ENCODE measurements around the gene NALF2.

NALF2 gene

DNA sequence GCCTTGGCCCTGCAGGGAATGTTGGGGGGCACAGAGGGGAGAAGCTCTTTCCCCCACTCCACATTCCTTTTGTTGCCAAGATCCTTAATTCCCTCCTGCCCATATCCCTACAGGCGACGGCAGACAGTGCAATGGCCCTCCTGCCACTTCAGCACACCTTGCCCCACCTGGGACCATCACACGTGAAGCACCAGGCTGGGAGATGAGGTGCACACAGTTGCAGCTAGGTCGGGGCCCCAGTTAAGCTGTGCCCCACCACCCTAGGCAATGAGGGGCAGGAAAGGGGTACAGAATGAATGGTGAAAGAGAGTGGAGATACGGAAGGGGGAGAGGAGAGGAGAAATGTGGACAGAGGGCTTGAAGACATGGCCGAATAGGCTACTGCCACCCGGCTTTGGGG is 26.2 kb downstream of the NALF2 start:
- no peak for DNase-seq

DNA sequence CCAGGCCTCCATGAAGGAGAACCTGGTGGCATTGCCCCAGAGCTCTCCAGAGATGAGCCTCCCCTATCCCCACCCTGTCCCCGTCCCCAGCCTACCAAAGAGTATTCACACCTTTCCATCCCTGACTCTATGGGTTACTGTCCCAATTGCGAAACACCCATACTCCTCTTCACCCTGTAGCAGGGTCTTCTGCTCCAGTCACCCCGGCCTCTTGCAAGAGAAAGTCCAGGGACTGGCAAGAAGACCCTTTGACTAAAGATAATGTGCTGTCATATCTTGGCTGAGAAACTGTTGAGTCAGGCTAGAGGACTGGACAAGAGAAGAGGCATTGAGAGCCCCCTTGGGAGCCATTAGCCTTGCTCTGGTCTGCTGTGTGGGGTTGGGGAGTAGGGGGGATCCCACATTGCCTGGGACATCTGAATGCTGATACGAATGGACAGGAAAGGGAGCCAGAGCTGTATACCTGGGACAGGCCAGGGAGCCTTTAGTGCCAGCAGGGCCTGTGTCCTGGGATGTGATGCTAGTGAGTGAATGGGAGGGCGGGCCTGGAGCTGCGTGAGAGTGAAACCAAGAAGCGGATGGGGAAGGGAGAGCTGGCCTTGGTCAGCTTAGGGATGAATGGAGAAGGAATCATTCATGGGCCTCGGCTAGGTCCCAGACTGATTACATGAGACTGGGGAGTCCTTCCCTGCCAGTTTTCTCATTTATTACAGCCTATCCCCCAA is 27.1 kb downstream of the NALF2 start:
- no peak for DNase-seq

DNA sequence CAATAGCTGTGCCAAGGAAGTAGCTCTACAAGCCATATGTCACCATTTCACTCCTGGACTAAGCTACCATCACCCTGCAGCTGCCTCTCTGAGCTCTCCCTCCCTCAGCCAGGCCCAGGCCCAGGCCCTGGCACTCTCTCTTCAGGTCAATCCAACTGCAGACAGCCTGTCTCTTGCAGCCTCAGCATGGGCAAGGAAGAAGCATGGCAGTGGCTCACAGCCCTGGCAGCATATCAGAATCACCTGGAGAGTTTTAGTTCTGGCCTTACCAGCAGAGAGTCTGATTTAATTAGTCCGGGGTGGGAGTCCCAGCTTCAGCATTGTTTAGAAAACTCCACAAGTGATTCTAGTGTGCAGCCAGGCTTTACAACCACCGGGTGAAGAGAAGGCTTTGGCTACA is 31.5 kb downstream of the NALF2 start:
- peak; percentile 59 for DNase-seq

DNA sequence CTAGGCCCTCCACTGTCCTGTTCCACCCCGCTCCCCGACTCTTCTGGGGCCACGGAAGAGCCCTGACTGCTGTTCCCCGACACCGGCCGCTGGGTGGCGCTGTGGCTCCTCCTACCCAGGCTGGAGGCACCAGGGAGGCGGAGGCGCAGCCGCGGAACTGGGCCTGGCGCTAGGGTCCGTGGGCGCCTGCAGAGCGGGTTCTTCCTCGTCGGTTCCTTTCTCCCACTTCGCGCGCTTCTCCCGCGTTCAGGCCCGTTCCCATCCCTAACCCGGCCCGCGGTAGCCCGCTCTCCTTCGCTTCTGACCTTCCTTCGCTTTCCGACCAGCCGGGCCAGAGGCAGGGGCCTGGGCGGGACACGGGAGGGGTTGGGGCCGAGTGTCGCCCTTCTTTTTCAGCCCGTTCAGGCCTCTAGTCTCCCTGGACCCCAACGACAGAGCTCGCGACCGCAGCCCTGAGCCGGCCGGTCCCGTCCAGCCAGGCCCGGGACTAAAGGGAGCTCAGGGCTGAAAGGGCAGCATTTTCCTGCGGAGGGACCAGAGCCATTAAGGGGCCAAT is 34.3 kb downstream of the NALF2 start:
- peak; percentile 27 for DNase-seq

DNA sequence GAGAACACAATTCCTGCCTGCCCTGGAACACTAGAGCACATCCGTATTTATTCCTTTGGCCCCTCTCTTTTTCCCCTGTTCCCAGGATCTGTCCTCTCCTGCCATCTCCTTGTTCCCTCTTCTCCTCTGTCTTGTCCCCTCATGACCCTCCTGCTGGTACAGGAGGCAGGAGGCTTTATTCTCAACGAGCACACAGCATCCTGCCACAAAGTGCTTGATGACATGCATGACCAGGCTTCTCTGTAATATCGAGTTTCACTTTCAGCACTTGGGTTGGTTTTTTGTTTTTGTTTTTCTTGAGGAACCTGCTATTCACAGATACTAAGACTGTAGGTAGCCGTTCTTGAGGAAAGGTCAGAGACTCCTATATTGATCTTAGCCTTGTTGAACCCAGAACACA is 35.3 kb downstream of the NALF2 start:
- no peak for DNase-seq

DNA sequence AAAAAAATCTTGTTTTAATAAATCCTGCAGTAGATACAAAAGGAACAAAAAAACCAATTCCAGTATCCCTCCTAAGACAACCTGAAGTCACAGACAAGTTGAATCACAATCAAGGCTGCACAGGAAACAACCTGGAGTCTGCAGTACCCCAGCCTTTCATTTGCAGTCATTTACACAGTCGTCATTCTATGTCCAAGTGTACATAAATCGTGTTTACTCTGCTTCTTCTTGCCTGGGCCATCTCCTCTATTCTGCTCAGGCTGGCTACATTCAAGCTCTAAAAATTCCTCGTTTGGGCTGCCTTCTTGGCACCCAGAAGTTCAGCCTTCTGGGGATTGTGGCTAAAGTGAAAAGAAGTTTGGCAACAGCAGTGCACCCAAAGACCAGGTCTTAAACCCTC is 37.8 kb downstream of the NALF2 start:
- DNase-seq, result no peak

DNA sequence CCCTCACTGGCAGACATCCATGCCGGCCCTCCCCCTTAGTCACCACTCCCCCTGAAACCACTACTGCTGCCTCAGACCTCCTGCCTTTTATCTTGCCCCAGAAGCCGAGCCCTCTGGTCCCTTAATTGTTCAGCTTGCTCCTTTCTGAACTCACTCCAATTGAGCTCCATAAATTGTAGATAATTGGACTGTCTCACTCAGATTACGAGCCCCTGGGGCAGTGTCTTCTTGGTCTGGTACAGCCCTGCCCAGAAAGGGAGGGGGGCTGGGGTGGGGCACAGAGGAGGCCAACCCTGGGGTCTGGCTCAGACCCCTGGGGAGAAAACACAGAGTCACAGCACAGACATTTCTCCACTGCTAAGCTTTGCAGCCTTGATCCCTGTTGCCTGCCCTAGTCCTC is 39.4 kb downstream of the NALF2 start:
- no peak for DNase-seq

DNA sequence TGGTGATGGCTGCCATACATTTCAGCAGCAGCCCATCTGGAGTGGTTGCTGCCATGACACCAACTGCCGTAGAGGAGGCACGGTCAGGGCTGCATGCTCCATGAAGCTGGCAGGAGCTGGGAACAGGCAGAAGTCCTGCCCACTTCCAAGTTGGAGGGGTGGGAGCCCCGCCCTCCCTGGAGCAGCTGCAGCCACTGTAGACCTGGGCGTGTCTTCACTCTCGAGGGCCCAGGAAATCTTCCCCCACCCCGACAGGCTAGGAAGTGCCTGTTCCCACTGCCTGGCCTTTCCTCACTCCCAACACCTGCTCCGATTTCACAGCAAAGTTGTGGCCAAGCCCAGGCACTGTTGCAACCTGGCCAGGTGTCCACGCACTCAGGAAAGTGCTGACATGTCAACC is 42.3 kb downstream of the NALF2 start:
- no peak for DNase-seq

DNA sequence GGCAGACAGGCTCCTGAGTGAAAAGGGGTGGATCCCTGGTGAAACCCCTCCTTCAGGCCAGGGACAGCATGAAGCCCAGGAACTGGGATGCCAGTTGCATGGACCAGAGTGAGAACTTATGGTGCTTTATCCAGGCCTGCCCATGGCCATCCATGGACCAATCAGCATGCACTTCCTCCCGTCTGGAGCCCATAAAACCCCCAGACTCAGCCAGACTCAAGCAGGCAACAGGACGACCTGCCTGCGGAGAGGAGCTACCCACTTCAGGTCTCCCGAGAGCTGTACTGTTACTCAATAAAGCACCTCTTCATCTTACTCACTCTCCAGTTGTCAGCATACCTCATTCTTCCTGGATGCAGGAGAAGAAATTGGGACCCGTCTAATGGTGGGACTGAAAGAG is 42.9 kb downstream of the NALF2 start:
- no peak for DNase-seq

DNA sequence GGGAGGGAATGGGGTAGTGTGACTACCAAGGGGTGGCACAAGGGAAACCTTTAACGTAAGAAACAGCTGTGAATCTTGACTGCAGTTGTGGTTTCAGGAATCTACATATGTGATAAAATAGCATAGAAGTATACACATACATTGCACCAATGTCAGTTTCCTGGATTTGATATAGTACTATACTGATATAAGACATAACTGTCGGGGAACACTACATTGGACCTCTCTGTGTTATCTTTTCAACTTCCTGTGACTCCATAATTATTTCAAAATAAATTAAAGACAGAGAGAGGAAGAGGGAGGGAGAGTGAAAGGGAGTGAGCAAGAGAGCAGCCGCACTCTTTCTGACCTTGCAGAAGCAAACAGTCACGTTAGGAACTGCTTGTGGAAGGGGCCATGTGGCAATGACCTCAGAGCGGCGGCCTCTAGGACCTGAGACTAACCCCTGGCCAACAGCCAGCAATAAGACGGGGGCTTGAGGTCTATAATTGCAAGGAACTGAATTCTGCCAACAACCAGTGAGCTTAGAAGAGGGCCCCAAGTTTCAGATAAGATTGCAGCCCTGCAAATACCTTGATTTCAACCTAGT is 47.4 kb downstream of the NALF2 start:
- DNase-seq, result no peak

DNA sequence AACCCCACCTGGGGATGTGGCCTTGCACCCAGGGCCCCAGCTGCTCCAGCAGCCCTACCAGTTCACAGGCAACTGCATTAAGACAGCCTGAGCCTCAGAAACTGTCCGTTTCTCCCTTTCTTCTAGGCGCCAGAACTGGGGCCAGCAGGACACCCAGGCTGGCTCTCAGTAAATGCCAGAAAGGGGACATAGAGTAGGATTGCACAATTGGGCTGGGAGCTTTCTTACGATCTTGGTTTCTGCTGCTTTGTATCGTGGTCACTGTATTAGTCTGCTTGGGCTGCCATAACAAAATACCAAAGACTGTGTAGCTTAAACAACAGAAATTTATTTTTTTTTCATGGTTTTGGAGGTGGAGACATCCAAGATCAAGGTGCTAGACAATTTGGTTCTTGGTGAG is 48.4 kb downstream of the NALF2 start:
- DNase-seq, result no peak
